Left cardiac atrium (tissue), 4 donors: Measurements from ENCODE around the gene MFSD1. TPM values are rescaled to one million over a fixed set of nuclear protein-coding genes. Genes with fewer than 3 reads are reported as not detected.
"Not testable (repeated sequence)": the region's sequence is repeated elsewhere in the genome, so short reads cannot be mapped to it uniquely, and the experiment has no call there.

Experiments
- ATAC-seq, 2 donors: fragments of 200-7000 bp; cut with Tn5 transposase; one replicate each; pipeline ENCODE4 v1.9.1; 2020; ENCODE audit warnings: mild to moderate bottlenecking in 2 of 2, moderate library complexity in 2 of 2
- DNase-seq: peaks from one replicate; pipeline ENCODE4 v3.0.0-alpha.2; 2020
- intact Hi-C, 2 donors: fragments of 100-400 bp; cut with DNase I; formaldehyde crosslinking; loops; one replicate each; pipeline versions ENCODE4 v1.14.1 to v1.15.1; 2022 to 2023
- total RNA-seq, 2 donors: library from RNA; stranded (reverse); fragmentation: NEBNext Ultra II Directional; extraction: Animal tissue kit (Norgen Biotek cat#: 25700); gene quantifications; one replicate each; pipeline ENCODE4 v1.2.1, GENCODE V29; 2021
- donor health status: DM: no; HTN: yes; CAD: no.
- donor health status: DM: no; HTN: yes; CAD: no; lungs with severe emphysema.
- donor health status: DM: yes; HTN: yes; CAD: no.
- donor health status: Dilated cardiomyopathy.

MFSD1 gene
- total RNA-seq, 2 donors from 2014 or later: 42.6 to 47.4 TPM

DNA sequence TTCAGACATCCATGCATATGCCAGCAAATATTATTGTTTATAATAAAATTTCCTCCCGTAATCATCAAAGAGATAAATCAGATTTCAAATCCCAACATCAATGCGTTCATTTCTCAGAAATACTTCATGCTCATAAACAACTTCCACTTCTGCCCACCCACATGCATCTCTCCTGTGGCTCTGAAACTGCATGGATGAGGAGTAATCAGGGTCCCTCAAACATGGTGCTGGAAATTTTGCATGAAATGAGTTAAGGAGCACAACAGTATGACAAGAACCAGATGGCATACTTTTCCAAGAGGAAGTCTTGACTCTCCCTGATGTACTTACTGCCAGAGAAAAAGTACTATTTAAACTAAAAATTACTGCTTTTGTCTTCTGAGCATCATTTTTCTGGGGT is 26.9 kb upstream of the MFSD1 start:
- peak in 1 of 2 donors; percentile 25 for ATAC-seq
- intact Hi-C loops: no loop called here
- no peak for DNase-seq

GRCh38 chr3:158775426-158776410 is 26.1 kb upstream of the MFSD1 start:
- ATAC-seq (no peak), DNase-seq (no peak)
- intact Hi-C loops: no loop called here

DNA sequence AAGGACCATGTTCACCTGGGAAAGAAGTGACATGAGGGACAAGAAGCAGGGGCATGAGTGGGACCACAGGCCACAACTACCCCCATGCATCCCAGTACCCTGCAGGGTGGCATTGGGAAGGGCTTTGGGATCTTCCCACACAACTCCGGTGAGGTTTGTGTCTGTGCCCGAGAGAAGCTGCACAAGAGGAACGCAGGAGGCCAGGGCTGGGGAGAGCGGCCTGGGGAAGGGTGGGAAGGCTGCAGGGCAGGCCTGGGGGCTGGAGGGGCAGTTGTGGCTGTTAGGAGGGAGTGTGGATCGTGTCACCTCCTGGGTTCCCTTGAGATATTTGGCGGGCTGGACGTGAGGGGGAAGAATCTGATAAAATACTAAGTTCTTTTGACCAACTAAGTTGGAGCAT is 25.3 kb upstream of the MFSD1 start:
- intact Hi-C loops: no loop called here
- DNase-seq: no peak
- ATAC-seq: no peak

DNA sequence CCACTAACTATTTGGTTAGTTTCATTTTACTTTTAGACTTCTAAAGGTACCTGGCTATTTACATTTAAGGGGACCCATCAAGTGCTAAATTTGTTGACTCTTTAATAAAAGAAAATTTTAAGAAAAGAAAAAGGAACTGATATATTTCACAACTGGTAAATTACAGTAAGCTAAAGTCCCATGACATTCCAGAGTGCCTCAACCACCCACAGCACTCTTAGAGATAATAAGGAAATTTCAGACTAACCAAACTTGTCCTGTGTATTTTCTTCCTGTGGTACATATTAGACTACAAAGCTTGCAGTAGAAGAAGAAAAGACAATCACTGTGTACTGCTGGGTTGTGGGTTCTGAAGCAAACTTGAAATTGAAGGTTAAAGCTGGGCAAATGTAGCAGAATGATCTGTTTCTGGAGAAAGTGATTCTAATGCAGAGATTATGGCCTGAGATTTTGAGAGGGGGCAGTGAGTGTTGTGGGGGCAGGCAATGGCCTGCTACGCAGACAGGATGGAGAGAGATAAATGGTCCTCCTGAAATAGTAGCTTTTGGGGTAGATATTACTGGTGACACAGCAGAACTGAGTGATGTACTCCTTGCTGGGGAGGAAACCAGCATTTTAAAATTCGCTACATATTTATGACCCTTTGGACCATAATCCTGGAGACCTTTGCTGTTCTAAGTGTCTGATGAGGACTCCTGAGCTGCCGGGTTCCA is 24.5 kb upstream of the MFSD1 start:
- intact Hi-C loops: no loop called here
- ATAC-seq (no peak), DNase-seq (no peak)

- DNase-seq: no peak
- intact Hi-C loops: no loop called here
- ATAC-seq: no peak
Measured at GRCh38 chr3:158780766-158781165, 21.1 kb upstream of the MFSD1 start.

GRCh38 chr3:158781191-158781590 is 20.7 kb upstream of the MFSD1 start:
- DNase-seq: no peak
- intact Hi-C loops: no loop called here
- ATAC-seq: no peak

- ATAC-seq (no peak), DNase-seq (no peak)
- intact Hi-C loops: no loop called here
Measured at GRCh38 chr3:158781849-158782248, 20.0 kb upstream of the MFSD1 start.

- ATAC-seq: no peak
Measured at GRCh38 chr3:158782283-158782989, 19.4 kb upstream of the MFSD1 start.

DNA sequence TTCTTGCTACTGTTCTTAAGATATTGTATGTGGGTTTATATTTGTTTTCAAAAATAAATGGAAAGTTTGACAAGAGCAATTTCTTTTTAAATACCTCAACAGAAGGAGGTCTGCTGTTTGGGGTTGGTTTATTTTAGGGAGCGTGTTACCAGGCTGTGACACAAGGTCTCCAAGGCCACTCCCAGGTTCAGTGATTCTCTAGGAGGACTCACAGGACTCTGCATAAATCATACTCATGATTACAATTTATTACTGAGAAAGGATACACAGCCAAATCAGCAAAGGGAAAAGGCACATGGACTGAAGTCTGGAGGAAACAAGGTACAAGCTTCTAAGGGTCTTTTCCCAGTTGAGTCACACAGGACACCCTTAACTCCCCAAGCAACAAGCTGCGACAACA is 18.8 kb upstream of the MFSD1 start:
- no peak for ATAC-seq
- intact Hi-C loops: no loop called here

More at GRCh38 chr3:158782283-158782989, 19.4 kb upstream of the MFSD1 start:
- no peak for DNase-seq
- intact Hi-C loops: no loop called here

DNA sequence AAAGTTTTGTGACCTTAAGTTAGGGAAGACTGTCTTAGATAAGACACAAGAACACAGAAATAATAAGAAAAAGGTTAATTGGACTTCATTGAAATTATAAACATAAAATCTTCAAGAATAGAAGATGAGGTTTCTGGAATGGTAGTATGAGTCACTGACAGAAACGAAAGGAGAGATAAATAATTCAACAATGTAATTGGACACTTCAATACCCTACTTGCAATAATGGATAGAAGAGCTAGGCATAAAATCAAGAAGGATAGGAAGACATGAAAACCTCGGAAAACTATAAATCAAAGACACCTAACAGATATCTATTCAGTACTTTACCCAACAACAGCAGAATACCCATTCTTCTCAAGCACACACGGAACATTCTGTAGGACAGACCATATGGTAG is 15.9 kb upstream of the MFSD1 start:
- intact Hi-C loops: no loop called here

More for the DNA sequence above, 18.8 kb upstream of the MFSD1 start:
- no peak for DNase-seq

GRCh38 chr3:158788446-158788845 is 13.4 kb upstream of the MFSD1 start:
- no peak for DNase-seq
- no peak for ATAC-seq
- intact Hi-C loops: no loop called here

More for the DNA sequence above, 15.9 kb upstream of the MFSD1 start:
- DNase-seq: no peak
- no peak for ATAC-seq

DNA sequence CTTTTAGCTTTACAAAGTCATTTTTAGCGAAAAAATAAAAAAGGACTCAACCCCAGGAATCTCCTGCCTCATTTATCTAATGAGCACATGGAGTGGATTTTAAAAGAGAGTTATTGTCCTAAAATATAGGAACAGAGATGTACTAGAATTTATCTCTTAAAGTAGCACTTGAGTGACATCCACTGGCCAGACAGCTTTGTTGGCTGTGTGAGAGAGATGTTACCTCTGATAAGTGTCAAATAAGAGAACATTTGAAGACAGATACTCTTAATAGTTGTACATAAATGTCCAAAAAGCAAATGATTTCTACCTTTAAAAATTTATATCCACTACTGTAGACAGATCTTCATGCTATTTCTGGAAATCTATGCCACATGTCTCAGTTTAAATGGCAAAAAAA is 12.3 kb upstream of the MFSD1 start:
- intact Hi-C loops: no loop called here
- ATAC-seq (peak in 1 of 2 donors; percentile 19), DNase-seq (no peak)

DNA sequence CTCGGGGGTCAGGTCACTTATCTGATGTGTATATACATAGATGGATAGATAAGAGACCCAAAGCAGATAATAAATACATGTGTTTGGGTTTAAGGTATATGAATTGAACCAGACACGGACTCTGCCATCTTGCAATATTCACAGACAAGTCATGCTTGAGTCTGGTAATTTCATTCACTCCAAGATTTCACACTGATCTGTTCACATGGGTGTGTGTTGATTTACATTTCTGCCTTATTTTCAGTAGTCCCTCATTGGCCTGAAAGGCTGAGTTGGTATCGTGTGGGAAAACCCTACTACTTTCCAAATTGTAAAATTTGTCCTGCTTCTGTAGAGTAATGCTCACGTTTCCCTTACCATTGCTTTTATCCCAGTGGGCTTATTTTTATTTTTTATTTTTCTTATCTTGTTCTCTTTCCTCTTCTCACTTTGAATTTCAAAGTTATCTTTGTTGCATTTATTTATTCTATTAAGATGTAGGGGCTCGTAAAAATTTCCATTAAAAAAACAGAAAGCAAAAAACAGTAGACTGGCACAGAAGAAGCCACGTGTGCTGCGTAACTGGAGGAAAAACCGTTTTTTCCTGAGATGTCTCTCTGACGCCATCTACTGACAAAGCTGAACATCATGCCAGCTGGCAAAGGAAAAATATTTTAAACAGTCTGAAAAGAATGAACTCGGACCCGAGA is 10.8 kb upstream of the MFSD1 start:
- peak; percentile 52 to 63 for ATAC-seq
- DNase-seq: no peak
- intact Hi-C loops: loop anchor here (2.0 to 10.0 kb wide), 4 partner anchors 64 to 256 kb away; partner anchors contain the start of gene LXN (in 1 of the 2)

DNA sequence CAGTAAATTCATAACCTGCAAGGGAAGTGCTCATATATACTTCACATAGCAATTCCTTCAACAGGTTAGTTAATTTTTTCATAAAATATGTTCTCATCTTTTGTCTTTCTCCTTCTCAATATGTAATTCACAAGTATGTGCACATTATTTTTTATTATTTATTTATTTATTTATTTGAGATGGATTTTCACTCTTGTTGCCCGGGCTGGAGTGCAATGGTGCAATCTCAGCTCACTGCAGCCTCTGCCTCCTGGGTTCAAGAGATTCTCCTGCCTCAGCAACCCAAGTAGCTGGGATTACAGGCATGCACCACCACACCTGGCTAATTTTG is 10.3 kb upstream of the MFSD1 start:
- not testable (repeated sequence) for DNase-seq, ATAC-seq
- intact Hi-C loops: loop anchor here (2.0 to 10.0 kb wide), 4 partner anchors 65 to 257 kb away; partner anchors contain the start of gene LXN (in 1 of the 2)

- peak; percentile 44 for DNase-seq
- intact Hi-C loops: loop anchor here (1.0 to 10.0 kb wide), 4 partner anchors 65 to 258 kb away; partner anchors contain the start of gene LXN (in 1 of the 2)
- peak; percentile 50 to 89 for ATAC-seq
Measured at GRCh38 chr3:158792709-158793108, 9.1 kb upstream of the MFSD1 start.

DNA sequence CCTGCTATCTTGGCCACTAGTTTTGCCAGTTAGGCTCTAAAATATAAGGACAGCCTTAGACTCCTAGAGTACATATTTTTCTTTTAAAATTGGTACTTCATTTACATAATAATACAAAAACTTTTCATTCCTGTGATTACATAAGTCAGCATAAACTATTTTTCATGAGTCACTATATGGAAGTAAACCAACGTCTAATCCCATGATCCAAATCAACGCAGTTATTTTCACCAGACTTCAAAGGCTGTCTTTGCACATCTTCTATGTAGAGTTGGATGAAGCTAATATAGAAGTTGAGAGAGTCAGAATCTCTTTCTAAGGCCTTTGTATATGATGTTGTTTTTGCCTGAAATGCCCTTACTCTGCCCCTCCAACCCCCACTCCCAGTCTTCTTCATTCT is 7.6 kb upstream of the MFSD1 start:
- no peak for ATAC-seq
- intact Hi-C loops: loop anchor here (5.0 to 10.0 kb wide), 3 partner anchors 122 to 259 kb away; partner anchors contain the start of gene LXN (in 1 of the 2)
- no peak for DNase-seq

- intact Hi-C loops: loop anchor here (5.0 to 10.0 kb wide), 3 partner anchors 123 to 260 kb away; partner anchors contain the start of gene LXN (in 1 of the 2)
- DNase-seq (no peak), ATAC-seq (peak in 1 of 2 donors; percentile 12)
Measured at GRCh38 chr3:158794936-158795518, 6.8 kb upstream of the MFSD1 start.

DNA sequence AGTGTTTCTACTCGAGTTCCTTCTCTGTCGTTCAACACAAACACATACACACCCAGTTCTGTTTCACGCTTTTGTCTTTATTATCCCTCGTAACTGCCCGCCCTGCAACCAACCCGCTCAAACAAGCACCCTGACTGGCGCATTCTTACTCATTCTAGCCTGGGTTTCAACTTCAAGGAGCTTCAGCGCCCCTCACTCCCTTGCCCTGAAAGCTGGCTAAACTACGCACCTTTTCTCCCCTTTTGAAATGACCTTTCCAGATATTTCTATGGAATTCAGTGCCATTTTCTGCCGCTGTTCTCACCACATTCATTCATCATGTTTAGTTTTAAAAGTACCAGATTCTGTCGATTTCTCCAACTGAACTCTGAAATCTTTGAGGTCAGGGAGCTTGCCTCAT is 653 bp upstream of the MFSD1 start:
- intact Hi-C loops: no loop called here
- DNase-seq: no peak
- peak; percentile 12 to 33 for ATAC-seq
